OCI-LY3 (cell line): Measurements from ENCODE around the gene GALNT2.

Experiments
- H2AFZ ChIP-seq: fragments of 200-600, 300-600 bp; shearing (Covaris generic); 2 replicates; pipeline ENCODE4 v1.6.0; 2014; ENCODE audit warnings: antibody characterized with exemption, low read depth, low read length
- H3K27ac ChIP-seq: fragments of 200-600, 300-600 bp; sonication (generic); 2 replicates; pipeline ENCODE4 v1.5.1; 2014; ENCODE audit warnings: mild to moderate bottlenecking, low read length, moderate library complexity, mixed read lengths
- H3K27me3 ChIP-seq: fragments of 200-600, 300-600 bp; sonication (generic); 2 replicates; pipeline ENCODE4 v1.6.1; 2014; ENCODE audit warnings: low read depth, low read length, mixed read lengths
- H3K36me3 ChIP-seq: fragments of 200-600, 300-600 bp; sonication (generic); replicated peaks from 2 replicates; pipeline ENCODE3; 2014; ENCODE audit warnings: low read depth, low read length, mixed read lengths
- H3K4me1 ChIP-seq: fragments of 300-600, 200-600 bp; sonication (generic); 2 replicates; pipeline ENCODE4 v1.6.1; 2014; ENCODE audit warnings: low read length, mixed read lengths
- H3K4me2 ChIP-seq: fragments of 200-600, 300-600 bp; sonication (generic); 2 replicates; pipeline ENCODE4 v1.6.1; 2014; ENCODE audit warnings: low read length, mixed read lengths
- H3K4me3 ChIP-seq: fragments of 300-600, 200-600 bp; sonication (generic); 2 replicates; pipeline ENCODE4 v1.5.1; 2014; ENCODE audit warnings: antibody characterized with exemption, mild to moderate bottlenecking, low read length, moderate library complexity
- H3K79me2 ChIP-seq: fragments of 300-600, 200-600 bp; shearing (Covaris generic); 2 replicates; pipeline ENCODE4 v1.6.1; 2014; ENCODE audit warnings: mild to moderate bottlenecking, low read length, mixed read lengths
- H3K9ac ChIP-seq: fragments of 300-600, 200-600 bp; shearing (Covaris generic); 2 replicates; pipeline ENCODE4 v1.6.0; 2014; ENCODE audit warnings: mild to moderate bottlenecking, low read length, moderate library complexity
- H3K9me3 ChIP-seq: fragments of 200-600, 300-600 bp; shearing (Covaris generic); 2 replicates; pipeline ENCODE4 v1.6.1; 2014; ENCODE audit warnings: low read length, mixed read lengths; ENCODE audit not compliant: insufficient read depth
- H4K20me1 ChIP-seq: fragments of 200-600, 300-600 bp; sonication (generic); 2 replicates; pipeline ENCODE4 v1.6.1; 2016; ENCODE audit warnings: low read length, mixed read lengths; ENCODE audit not compliant: insufficient read depth
- EZH2phosphoT487 ChIP-seq: fragments of 200-600 bp; shearing (Covaris generic); IDR thresholded peaks from 2 replicates; pipeline ENCODE4 v1.6.1; 2018; ENCODE audit warnings: antibody characterized with exemption, mixed run types, low read depth
- TF ChIP-seq, protein P1 (sequence below): fragments of 200-600, 300-600 bp; sonication (generic); IDR thresholded peaks from 2 replicates; pipeline ENCODE4 v1.5.1; 2014; ENCODE audit warnings: antibody characterized with exemption, low read length, low read depth

Gene GALNT2

GRCh38 chr1:230235876-230236275 lies 168.8 kb downstream of the GALNT2 start:
- peaks cover 4% of the 10 kb centered on the region for H3K36me3 ChIP-seq
- no peak overlapping the region for H3K4me3 ChIP-seq
- H3K9ac ChIP-seq: no peak overlapping the region
- H3K27me3 ChIP-seq: no peaks in the 10 kb centered on the region
- H3K4me2 ChIP-seq: no peak overlapping the region
- H3K79me2 ChIP-seq: no peaks in the 10 kb centered on the region
- H3K4me1 ChIP-seq: 0 out of 2 replicates have a peak, but pooled peaks cover 3% of the 10 kb centered on the region
- peaks cover 3% of the 10 kb centered on the region; the same call in 1 of the 2 replicates for H4K20me1 ChIP-seq
- no peak for TF ChIP-seq EZH2phosphoT487
- TF ChIP-seq, protein P1, sequence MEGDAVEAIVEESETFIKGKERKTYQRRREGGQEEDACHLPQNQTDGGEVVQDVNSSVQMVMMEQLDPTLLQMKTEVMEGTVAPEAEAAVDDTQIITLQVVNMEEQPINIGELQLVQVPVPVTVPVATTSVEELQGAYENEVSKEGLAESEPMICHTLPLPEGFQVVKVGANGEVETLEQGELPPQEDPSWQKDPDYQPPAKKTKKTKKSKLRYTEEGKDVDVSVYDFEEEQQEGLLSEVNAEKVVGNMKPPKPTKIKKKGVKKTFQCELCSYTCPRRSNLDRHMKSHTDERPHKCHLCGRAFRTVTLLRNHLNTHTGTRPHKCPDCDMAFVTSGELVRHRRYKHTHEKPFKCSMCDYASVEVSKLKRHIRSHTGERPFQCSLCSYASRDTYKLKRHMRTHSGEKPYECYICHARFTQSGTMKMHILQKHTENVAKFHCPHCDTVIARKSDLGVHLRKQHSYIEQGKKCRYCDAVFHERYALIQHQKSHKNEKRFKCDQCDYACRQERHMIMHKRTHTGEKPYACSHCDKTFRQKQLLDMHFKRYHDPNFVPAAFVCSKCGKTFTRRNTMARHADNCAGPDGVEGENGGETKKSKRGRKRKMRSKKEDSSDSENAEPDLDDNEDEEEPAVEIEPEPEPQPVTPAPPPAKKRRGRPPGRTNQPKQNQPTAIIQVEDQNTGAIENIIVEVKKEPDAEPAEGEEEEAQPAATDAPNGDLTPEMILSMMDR: no peak
- no peaks in the 10 kb centered on the region for H3K9me3 ChIP-seq
- no peak overlapping the region for H2AFZ ChIP-seq
- H3K27ac ChIP-seq: no peak overlapping the region

DNA sequence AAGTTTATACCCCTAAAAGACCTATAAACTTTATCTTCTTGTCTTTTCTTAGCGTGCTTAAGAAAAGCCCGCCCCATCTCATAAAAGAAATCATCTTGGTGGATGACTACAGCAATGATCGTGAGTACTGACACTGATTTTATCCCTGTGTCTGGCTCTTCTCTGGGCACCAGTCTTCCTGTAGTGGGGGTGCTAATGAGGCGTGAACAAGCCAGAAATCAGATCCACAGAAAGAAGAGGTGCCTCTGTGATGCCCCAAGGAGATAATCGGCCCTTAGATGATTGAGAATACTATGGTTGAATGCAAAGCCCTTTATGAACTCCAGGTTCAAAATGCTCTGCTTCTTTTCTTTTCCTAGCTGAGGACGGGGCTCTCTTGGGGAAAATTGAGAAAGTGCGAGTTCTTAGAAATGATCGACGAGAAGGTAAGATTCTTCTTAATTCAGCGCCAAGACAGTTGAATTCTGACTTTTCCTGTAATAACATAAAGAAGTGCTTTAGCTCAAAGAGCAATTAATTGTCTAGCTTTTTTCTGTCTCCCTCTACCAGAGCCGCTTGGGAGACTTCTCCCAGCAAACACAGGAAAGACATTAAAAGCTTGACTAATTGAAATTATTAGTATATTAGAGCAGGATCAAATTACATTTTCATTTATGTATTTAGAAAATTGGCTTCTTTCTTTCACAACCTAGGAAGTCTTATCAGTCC lies 169.4 kb downstream of the GALNT2 start:
- H3K36me3 ChIP-seq: peaks cover 4% of the 10 kb centered on the region
- no peak overlapping the region for H3K4me2 ChIP-seq
- TF ChIP-seq, protein P1: no peak
- TF ChIP-seq EZH2phosphoT487: no peak
- H3K4me1 ChIP-seq: 0 out of 2 replicates have a peak, but pooled peaks cover 3% of the 10 kb centered on the region
- H3K27ac ChIP-seq: no peak overlapping the region
- H3K79me2 ChIP-seq: no peaks in the 10 kb centered on the region
- H4K20me1 ChIP-seq: peaks cover 3% of the 10 kb centered on the region; the same call in 1 of the 2 replicates
- H3K27me3 ChIP-seq: no peaks in the 10 kb centered on the region
- no peak overlapping the region for H2AFZ ChIP-seq
- H3K4me3 ChIP-seq: no peak overlapping the region
- no peak overlapping the region for H3K9ac ChIP-seq
- H3K9me3 ChIP-seq: no peaks in the 10 kb centered on the region

GRCh38 chr1:230237009-230237370 lies 170.0 kb downstream of the GALNT2 start:
- H3K9ac ChIP-seq: no peak overlapping the region
- no peak for TF ChIP-seq EZH2phosphoT487
- TF ChIP-seq, protein P1: no peak
- no peak overlapping the region for H3K27ac ChIP-seq
- H3K4me2 ChIP-seq: no peak overlapping the region
- H4K20me1 ChIP-seq: peaks cover 3% of the 10 kb centered on the region; the same call in 1 of the 2 replicates
- no peak overlapping the region for H2AFZ ChIP-seq
- no peaks in the 10 kb centered on the region for H3K9me3 ChIP-seq
- H3K4me1 ChIP-seq: 0 out of 2 replicates have a peak, but pooled peaks cover 3% of the 10 kb centered on the region
- H3K4me3 ChIP-seq: no peak overlapping the region
- no peaks in the 10 kb centered on the region for H3K27me3 ChIP-seq
- no peaks in the 10 kb centered on the region for H3K79me2 ChIP-seq
- H3K36me3 ChIP-seq: peaks cover 4% of the 10 kb centered on the region

DNA sequence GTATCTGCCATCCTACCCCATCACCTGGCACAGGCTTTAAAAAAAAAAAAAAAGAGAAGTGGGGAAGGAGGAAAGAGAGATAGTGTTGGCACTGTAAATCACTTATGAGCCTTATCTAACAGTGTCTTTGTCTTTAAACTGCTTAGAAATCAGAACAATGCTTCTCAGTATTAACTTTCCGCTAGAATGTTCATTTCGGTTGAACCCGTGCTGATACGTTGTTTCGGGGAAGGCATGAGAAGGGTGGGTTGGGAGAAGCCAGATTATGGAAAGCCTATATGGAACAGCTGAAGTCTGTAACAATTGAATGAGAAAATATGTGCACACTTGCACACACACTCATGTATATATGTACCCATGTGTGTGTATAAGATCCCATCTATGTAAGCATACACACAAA lies 170.8 kb downstream of the GALNT2 start:
- H3K79me2 ChIP-seq: no peaks in the 10 kb centered on the region
- H3K9ac ChIP-seq: no peak overlapping the region
- TF ChIP-seq EZH2phosphoT487: no peak
- TF ChIP-seq, protein P1: no peak

More for the DNA sequence above, 170.8 kb downstream of the GALNT2 start:
- Histone ChIP-seq H3K4me1 (no peaks in the 10 kb centered on the region), H4K20me1 (peaks cover 3% of the 10 kb centered on the region; the same call in 1 of the 2 replicates), H3K4me3 (no peak overlapping the region), H3K27ac (no peak overlapping the region), H2AFZ (no peak overlapping the region), H3K9me3 (no peaks in the 10 kb centered on the region), H3K27me3 (no peaks in the 10 kb centered on the region), H3K36me3 (peaks cover 4% of the 10 kb centered on the region), H3K4me2 (no peak overlapping the region)
